IPS-18a (cell line): ENCODE measurements around the gene DLG2.
"Not testable (repeated sequence)": the region's sequence is repeated elsewhere in the genome, so short reads cannot be mapped to it uniquely, and the experiment has no call there.

ENCODE experiments used
- H3K27ac ChIP-seq: one replicate; pipeline ENCODE4 v1.5.1; 2013; ENCODE audit warnings: low read length
- H3K27me3 ChIP-seq: one replicate; pipeline ENCODE4 v1.6.1; 2013; ENCODE audit warnings: mild to moderate bottlenecking, low read length; ENCODE audit not compliant: control insufficient read depth, insufficient read depth
- H3K36me3 ChIP-seq: one replicate; pipeline ENCODE4 v1.6.1; 2013; ENCODE audit warnings: low read depth, low read length; ENCODE audit not compliant: control insufficient read depth
- H3K4me1 ChIP-seq: one replicate; pipeline ENCODE4 v1.6.1; 2013; ENCODE audit warnings: low read depth, low read length; ENCODE audit not compliant: control insufficient read depth
- H3K4me3 ChIP-seq: one replicate; pipeline ENCODE4 v1.5.1; 2013; ENCODE audit warnings: low read length
- H3K9ac ChIP-seq: one replicate; pipeline ENCODE4 v1.6.1; 2013; ENCODE audit warnings: mild to moderate bottlenecking, low read length, moderate library complexity
- H3K9me3 ChIP-seq: one replicate; pipeline ENCODE4 v1.6.1; 2013; ENCODE audit warnings: low read depth, low read length; ENCODE audit not compliant: control insufficient read depth

Gene DLG2

DNA sequence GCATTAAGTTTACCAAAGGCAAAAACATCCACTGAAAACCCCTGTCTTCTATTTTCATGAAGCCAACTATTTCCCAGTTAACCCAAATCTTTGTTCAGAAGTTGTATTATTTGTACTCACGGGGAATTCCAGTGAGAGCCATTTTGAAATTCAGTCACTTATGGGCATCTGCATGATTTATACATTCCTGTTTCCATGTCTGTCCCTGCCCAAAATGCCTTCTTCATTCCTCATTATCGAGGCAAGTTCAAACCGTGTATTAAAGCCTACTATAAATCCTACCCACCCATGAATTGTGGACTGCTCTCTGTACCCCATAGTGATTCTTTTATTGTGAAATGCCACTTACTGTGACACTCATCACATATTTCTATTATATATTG is 772.7 kb downstream of the DLG2 start:
- Histone ChIP-seq H3K36me3 (no peaks in the 10 kb centered on the region), H3K27ac (no peak overlapping the region), H3K9me3 (no peaks in the 10 kb centered on the region), H3K27me3 (no peaks in the 10 kb centered on the region), H3K4me1 (no peaks in the 10 kb centered on the region), H3K9ac (no peak overlapping the region), H3K4me3 (no peak overlapping the region)

DNA sequence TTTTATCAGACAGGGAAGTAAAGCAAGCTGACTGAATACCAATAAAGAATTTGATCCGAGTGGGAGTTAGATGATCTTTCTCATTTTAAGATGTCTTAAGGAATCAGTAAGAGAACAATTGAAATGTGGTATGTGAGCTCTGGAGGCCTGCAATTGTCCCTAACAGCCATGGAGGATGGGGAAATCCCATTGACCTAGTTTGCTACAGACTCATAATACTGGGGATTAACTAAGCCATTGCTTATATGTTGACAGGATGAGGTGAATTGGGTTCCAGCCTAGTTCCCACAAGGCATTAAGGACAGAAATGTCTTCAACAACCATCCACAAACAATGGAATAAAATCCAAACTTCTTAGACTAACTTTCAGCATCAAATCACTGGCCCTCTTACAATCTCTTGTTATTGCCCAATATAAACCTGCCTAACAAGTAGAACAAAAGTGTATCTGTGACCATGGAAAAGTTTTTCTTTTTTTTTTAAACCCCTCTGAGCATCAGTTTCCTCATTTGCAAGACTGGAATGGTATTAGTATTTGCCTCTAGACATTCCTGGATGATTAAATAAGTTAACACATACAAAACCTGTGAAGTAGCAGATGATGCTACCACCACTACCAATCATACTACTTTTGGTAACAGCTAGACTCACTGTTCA is 773.2 kb downstream of the DLG2 start:
- no peak overlapping the region for H3K27ac ChIP-seq

DNA sequence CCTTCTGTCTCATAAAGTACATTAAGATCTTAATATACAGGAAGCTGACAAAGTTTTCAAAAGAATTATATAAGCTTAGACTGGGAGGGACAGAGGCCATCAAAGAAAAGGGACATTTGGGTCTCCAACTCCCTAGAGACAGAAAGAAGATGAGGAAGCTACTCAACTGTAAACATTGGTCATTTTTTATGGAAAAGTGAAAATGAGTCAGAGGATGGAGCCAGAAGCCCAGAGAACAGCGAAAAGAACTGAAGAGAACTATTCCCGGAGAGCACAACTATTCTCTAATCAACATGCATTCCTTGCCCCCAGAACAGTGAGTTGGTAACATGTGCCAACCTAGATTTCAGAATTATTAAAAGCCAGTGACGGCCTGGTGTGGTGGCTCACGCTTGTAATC is 779.3 kb downstream of the DLG2 start:
- no peak overlapping the region for H3K27ac ChIP-seq
- no peaks in the 10 kb centered on the region for H3K4me1 ChIP-seq
- H3K27me3 ChIP-seq: no peaks in the 10 kb centered on the region

More for the DNA sequence above, 773.2 kb downstream of the DLG2 start:
- Histone ChIP-seq H3K4me1 (no peaks in the 10 kb centered on the region), H3K9ac (no peak overlapping the region), H3K9me3 (no peaks in the 10 kb centered on the region), H3K36me3 (no peaks in the 10 kb centered on the region), H3K4me3 (no peak overlapping the region), H3K27me3 (no peaks in the 10 kb centered on the region)

DNA sequence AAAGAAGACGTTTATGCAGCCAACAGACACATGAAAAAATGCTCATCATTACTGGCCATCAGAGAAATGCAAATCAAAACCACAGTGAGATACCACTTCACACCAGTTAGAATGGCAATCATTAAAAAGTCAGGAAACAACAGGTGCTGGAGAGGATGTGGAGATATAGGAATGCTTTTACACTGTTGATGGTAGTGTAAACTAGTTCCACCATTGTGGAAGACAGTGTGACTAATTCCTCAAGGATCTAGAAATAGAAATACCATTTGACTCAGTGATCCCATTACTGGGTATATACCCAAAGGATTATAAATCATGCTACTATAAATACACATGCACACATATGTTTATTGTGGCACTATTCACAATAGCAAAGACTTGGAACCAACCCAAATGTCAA is 786.9 kb downstream of the DLG2 start:
- not testable (repeated sequence) for H3K27me3 ChIP-seq, H3K9me3 ChIP-seq, H3K27ac ChIP-seq, H3K36me3 ChIP-seq, H3K4me3 ChIP-seq, H3K4me1 ChIP-seq, H3K9ac ChIP-seq

More for the DNA sequence above, 779.3 kb downstream of the DLG2 start:
- Histone ChIP-seq H3K9ac (no peak overlapping the region), H3K9me3 (no peaks in the 10 kb centered on the region), H3K4me3 (no peak overlapping the region), H3K36me3 (no peaks in the 10 kb centered on the region)

DNA sequence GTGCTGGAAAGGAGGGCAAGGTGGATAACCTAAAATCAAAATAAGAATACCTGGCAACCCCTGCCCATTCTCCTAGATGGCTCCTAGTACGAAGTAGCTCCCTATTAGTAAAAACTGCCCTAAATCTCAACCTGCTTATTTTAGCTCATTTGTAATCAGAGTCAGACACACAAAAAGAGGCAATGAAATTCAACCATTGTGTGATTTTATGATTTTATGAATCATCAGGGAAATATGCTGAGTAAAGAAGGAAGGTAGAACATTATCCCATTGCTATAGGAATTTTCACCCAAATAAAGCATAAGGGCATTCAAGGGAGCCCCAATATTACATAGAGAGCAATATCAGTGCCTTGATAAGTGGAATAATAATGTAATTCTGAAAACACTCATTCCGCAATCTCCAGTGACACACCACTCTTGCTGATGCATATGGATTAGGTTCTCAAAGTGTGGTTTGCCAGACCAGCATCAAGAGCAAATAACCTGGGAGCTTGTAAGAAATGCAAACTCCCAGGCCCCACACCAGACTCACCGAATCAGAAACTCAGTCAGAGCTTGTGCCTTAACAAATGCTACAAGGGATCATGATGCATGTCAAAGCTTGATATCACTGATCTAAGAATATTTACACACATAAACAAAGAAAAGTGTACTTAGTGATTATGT is 789.6 kb downstream of the DLG2 start:
- no peaks in the 10 kb centered on the region for H3K9me3 ChIP-seq
- no peaks in the 10 kb centered on the region for H3K27me3 ChIP-seq
- H3K36me3 ChIP-seq: no peaks in the 10 kb centered on the region
- H3K9ac ChIP-seq: no peak overlapping the region
- no peaks in the 10 kb centered on the region for H3K4me1 ChIP-seq
- H3K27ac ChIP-seq: no peak overlapping the region
- no peak overlapping the region for H3K4me3 ChIP-seq

DNA sequence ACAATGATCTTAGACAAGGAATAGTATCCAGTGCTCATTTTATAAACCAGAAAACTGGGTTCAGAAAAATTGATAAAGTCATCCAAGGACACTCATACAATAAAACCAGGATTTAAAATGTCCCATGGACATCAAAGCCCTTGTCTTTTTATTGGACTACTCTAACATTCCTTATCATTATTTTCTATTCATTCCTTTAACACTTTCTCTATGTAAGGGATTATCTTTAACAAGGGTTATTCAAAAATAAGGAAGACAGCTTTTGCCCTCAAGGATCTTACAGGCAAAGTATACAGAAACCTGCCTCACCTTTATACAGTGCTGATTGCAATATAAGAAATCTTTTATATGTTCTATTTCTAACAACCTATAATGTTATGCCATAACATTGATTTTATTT is 790.8 kb downstream of the DLG2 start:
- Histone ChIP-seq H3K27me3 (no peaks in the 10 kb centered on the region), H3K27ac (no peak overlapping the region), H3K9me3 (no peaks in the 10 kb centered on the region), H3K36me3 (no peaks in the 10 kb centered on the region), H3K4me3 (no peak overlapping the region), H3K9ac (no peak overlapping the region), H3K4me1 (no peaks in the 10 kb centered on the region)

DNA sequence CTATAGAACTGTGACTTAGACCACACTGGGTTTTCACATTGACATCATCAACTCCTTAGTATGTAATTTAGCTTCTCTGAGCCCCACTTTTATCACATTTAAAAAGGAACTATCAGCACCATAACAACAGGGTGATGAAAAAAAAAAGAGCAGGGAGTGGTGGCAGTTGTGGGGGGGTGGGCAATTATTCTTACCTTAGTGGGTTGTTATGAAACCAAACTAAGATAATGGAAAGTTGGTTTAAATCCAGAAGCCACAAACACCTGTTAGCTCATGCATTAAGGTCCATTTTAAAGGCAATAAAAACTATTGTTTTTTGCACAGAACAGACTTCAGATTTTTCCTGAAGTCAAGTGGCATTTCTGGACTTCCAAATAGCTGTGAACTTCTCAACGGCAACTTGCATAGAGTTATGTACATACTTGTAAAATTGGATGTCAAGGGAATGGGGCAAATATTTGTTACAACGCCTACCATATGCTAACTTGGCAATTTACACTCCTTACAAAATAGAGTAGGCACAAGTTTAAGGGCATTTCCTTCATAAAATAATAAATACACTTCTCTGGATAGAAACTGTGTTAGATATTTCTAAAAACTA is 793.6 kb downstream of the DLG2 start:
- no peaks in the 10 kb centered on the region for H3K4me1 ChIP-seq
- no peak overlapping the region for H3K9ac ChIP-seq
- H3K9me3 ChIP-seq: no peaks in the 10 kb centered on the region
- H3K27ac ChIP-seq: no peak overlapping the region
- H3K27me3 ChIP-seq: no peaks in the 10 kb centered on the region
- no peaks in the 10 kb centered on the region for H3K36me3 ChIP-seq
- H3K4me3 ChIP-seq: no peak overlapping the region

DNA sequence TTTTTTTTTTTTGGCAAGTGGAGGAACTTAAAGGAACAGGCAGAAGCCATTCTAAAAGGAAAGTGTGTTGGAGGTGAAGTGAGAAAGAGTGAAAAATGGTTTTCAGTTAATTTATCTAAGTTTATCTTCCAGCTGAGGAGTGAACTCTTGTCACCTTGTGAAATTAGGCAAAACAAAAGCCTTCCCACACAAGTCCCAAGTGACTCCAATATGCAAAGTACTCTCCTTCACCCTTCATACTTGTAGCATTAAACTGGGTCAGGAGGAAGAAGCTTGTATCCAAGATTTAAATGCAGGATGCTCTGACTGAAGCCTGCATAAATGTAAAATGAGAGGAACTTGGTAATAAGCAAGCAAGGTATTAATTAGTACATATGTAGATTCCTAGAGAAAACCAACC is 796.8 kb downstream of the DLG2 start:
- Histone ChIP-seq H3K27me3 (no peaks in the 10 kb centered on the region), H3K4me1 (no peaks in the 10 kb centered on the region), H3K27ac (no peak overlapping the region), H3K36me3 (no peaks in the 10 kb centered on the region), H3K9me3 (no peaks in the 10 kb centered on the region), H3K4me3 (no peak overlapping the region), H3K9ac (no peak overlapping the region)

DNA sequence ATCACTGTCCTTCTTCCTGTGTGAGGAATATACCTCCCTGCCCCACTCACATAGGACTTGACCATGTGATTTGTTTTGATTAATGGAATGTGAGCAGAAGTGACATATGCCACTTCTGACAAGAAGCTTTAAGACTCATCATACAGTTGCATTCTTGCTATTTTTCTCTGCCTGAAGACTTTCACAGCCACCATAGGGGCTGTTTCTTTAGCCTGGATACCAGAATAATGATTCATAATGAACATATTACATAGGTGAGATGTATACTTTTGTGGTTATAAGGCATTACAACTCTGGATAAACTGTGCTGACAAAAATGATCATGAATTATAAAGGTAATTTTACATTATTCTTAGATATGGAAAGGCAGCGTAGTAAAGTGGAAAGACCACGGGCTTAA is 798.0 kb downstream of the DLG2 start:
- Histone ChIP-seq H3K36me3 (no peaks in the 10 kb centered on the region), H3K4me1 (no peaks in the 10 kb centered on the region), H3K27ac (no peak overlapping the region), H3K4me3 (no peak overlapping the region), H3K9ac (no peak overlapping the region), H3K27me3 (no peaks in the 10 kb centered on the region), H3K9me3 (no peaks in the 10 kb centered on the region)

DNA sequence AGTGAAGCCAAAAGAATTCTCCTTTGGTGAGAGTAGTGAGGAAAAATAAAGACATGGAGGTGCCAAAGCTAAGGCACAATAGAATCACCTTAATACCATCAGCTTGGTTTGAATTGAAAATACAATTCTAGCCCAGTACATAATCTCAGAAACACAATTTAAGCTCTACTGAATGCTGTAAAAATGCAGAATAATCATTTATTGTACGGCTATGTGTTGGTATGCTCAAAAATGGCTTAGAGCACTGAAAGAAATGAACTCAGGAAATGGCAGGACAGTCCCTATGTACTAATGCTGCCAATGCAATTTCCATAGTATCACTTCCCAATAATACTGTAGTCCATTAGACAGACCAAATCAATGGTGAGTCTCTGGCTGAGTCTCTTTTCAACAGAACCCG is 798.5 kb downstream of the DLG2 start:
- Histone ChIP-seq H3K27ac (no peak overlapping the region), H3K9me3 (no peaks in the 10 kb centered on the region), H3K4me1 (no peaks in the 10 kb centered on the region), H3K27me3 (no peaks in the 10 kb centered on the region), H3K36me3 (no peaks in the 10 kb centered on the region), H3K9ac (no peak overlapping the region), H3K4me3 (no peak overlapping the region)

DNA sequence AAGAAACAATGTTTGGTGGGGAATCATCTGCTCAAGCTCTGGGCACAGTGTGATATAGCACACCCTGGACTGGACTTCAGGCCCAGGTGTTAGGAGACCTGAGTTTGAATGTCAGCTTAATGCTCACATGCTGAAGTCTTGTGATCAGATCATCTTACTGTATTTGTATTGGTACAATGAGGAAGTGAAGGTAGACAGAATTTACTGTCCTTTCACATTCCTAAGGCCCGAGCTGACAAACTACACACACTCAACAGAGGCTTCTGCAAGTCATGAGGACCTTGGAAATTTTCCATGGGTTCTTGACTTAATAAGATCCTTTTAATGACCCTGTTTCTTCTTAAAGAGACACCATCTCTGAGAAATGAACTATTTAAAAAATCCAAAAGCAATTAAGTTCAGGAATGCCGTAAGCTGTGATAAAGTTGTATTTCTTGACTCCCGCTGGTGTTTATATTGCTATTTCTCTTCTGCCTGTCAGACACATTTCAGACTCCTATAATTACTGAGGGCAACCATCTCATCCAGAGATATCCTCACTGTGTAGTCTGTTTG is 802.0 kb downstream of the DLG2 start:
- Histone ChIP-seq H3K4me1 (no peaks in the 10 kb centered on the region), H3K9me3 (no peaks in the 10 kb centered on the region), H3K27ac (no peak overlapping the region), H3K36me3 (no peaks in the 10 kb centered on the region), H3K4me3 (no peak overlapping the region), H3K27me3 (no peaks in the 10 kb centered on the region), H3K9ac (no peak overlapping the region)

DNA sequence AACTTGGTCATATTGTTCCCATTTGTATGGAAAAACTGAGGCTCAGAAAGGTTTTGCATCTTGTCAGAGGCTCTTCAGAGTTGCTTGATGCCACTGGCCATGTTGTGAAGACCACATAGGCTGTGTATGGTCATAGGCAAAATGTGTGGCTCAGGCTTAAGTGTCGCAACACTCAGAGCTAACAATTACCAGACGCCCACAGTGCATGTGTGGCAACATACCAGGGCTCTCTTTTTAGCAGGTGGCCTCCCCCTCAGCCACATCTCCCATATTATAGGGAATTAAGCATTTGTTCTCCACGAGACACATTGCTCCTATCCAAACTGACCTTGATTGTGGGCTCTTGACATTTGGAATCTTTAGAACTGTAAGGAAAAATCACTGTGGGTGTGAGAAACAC is 802.5 kb downstream of the DLG2 start:
- no peak overlapping the region for H3K4me3 ChIP-seq
- no peaks in the 10 kb centered on the region for H3K4me1 ChIP-seq
- H3K9me3 ChIP-seq: no peaks in the 10 kb centered on the region
- H3K27me3 ChIP-seq: no peaks in the 10 kb centered on the region
- H3K9ac ChIP-seq: no peak overlapping the region
- no peak overlapping the region for H3K27ac ChIP-seq
- no peaks in the 10 kb centered on the region for H3K36me3 ChIP-seq
